ENCODE measurements around the gene NIPBL.

NIPBL gene

GRCh38 chr5:37044120-37044519 is 167.6 kb downstream of the NIPBL start:
- TF ChIP-seq CTCF (IDR thresholded peaks at IDR 0.05; ENCODE audit: extremely low read depth, missing control alignments) = no peak
- DNase-seq (ENCODE audit: low spot score) = no peak

- TF ChIP-seq CTCF (IDR thresholded peaks at IDR 0.05; ENCODE audit: extremely low read depth, missing control alignments) = no peak
- no peak for DNase-seq (ENCODE audit: low spot score)
Measured at GRCh38 chr5:37045703-37046102, 169.1 kb downstream of the NIPBL start.

- no peak for DNase-seq (ENCODE audit: low spot score)
- TF ChIP-seq CTCF (IDR thresholded peaks at IDR 0.05; ENCODE audit: extremely low read depth, missing control alignments) = no peak
Measured at GRCh38 chr5:37047947-37048346, 171.4 kb downstream of the NIPBL start.

GRCh38 chr5:37054391-37054790 is 177.8 kb downstream of the NIPBL start:
- no peak for DNase-seq (ENCODE audit: low spot score)
- TF ChIP-seq CTCF (IDR thresholded peaks at IDR 0.05; ENCODE audit: extremely low read depth, missing control alignments) = no peak

GRCh38 chr5:37055383-37055990 is 178.9 kb downstream of the NIPBL start:
- TF ChIP-seq CTCF (IDR thresholded peaks at IDR 0.05; ENCODE audit: extremely low read depth, missing control alignments) = no peak
- DNase-seq (ENCODE audit: low spot score) = no peak

GRCh38 chr5:37056762-37057161 is 180.2 kb downstream of the NIPBL start:
- DNase-seq (ENCODE audit: low spot score) = no peak
- TF ChIP-seq CTCF (IDR thresholded peaks at IDR 0.05; ENCODE audit: extremely low read depth, missing control alignments) = no peak

GRCh38 chr5:37060030-37060429 is 183.5 kb downstream of the NIPBL start:
- no peak for TF ChIP-seq CTCF (IDR thresholded peaks at IDR 0.05; ENCODE audit: extremely low read depth, missing control alignments)

More at GRCh38 chr5:37060030-37060429, 183.5 kb downstream of the NIPBL start:
- no peak for DNase-seq (ENCODE audit: low spot score)

Measured in GM20000 (cell line).